Astrocyte of the hippocampus (primary cell): ENCODE measurements around the gene SMNDC1.

Source experiments
- DNase-seq: peaks from one replicate; pipeline ENCODE4 v3.0.0; 2011; ENCODE audit warnings: low read depth, low spot score

The SMNDC1 gene

DNA sequence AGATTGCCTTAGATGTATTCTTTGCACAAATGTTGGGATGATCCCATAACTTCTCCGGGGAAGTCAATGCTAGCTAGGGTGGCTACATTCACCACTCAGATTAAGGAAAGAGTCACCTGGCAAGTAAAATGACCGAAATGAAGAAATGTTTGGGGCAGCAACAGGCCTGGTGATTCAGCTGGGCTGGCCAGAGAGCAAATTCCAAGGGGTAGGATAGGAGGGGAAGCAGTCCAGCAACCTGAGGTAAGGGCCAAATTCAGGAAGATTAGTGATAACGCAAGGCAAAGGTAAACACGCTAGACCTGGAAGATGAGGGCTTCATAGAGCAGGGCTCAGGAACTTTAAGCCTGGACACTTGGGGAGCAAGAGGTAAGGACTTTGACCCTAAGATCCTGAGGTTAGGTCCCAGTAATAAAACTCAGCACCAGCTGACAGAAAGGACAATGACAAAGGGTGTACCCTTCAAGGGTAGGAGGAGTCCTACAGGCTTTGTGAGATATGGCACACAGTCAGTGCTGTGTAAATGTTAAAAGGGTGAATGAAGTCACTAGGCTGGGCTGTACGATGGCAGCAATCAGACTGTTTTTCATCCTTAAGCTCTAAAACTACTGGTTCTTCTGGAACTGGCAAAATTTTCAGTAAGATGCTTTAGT, 22.7 kb upstream of the SMNDC1 start:
- no peak for DNase-seq

DNA sequence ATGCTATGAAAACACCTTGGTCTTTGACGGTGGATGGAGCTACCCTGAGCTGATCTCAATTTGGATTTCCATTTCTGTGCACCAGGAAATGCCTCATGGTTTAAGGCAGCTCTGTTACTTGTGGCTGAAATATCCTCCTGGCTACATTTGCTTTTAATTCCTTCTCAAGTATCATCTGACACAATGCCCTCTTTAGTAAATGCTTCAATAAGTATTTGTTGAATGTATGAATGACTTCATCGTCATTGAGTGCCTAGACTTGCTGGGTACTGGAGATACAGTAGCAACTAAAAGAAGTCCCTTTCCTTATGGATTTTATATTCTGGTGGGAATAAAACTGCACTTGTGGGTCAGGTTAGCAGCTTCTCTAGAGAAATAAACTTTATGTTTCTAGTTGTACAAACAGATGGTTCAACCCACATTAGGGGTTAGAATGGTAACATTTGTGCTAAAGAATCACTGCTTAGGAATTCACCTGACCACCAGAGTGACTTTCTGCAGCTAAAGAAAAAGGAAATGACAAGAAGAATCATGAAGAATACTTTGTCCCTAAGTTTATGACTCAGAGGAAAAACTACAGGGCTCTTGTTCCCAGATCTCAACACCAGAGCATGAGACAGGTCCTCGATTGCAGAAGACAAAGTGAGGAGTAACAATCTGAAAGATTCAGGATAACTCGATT, 21.8 kb upstream of the SMNDC1 start:
- peak; percentile 70 for DNase-seq

DNA sequence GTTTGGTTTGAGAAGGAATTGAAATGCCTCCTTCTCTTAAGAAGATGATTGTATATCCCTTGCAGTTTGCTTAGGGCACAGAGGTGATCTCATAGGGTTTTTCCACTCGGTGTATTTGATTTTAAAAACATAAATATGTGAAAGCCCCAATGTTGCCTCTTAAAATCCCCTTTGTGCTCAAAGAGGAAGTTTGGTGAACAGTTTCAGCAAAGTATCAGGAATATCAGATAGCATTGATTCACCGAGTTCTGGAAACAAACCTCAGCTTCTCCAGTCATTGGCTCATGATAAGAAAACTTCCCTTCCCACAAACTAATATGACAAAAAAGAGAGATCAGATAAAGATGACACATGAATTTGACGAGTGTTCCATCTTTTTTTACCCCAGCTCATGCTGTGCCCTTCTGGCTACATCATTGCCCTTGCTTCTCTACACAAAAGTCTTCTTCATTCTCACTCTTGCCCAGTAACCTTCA, 20.1 kb upstream of the SMNDC1 start:
- no peak for DNase-seq

DNA sequence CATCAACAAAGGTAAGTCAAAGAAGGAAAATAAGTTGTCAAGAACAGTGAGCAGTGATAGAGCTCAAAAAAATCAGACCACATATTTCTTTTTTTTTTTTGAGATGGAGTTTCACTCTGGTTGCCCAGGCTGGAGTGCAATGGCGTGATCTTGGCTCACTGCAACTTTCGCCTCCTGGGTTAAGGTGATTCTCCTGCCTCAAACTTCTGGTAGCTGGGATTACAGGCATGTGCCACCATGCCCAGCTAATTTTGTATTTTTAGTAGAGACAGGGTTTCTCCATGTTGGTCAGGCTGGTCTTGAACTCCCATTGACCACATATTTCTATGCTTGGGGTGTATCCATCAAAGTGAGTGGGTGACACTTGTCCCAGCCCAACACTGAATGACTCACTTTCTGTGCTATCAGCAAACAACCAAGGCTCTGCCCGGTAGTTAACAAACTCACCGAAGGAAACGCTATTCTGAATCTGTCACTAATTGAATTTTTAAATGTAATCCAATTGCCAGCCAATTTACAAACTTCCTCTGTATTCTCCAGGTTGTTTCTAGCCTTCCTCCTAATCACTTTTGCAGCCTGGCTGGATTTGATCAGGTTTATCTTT, 19.6 kb upstream of the SMNDC1 start:
- DNase-seq: no peak

DNA sequence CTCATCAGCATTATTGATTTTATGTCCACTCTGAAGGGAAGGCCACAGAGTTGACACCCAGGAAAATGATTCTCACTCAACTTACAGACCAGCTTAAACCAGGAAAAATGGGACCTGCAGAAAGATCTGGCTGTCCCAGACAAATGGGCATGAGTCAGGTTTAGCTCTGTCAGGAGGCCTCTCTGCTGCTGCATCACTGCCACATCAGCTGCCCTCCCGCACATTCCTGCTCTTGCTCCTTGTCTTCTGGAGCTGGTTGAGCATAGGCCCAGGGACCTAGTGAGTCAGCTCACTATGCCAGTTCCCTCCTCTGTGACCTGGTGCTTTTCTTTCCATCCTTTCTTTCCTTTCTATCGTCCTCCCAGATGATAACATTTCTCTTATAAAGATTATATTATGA, 18.8 kb upstream of the SMNDC1 start:
- DNase-seq: peak; percentile 74

DNA sequence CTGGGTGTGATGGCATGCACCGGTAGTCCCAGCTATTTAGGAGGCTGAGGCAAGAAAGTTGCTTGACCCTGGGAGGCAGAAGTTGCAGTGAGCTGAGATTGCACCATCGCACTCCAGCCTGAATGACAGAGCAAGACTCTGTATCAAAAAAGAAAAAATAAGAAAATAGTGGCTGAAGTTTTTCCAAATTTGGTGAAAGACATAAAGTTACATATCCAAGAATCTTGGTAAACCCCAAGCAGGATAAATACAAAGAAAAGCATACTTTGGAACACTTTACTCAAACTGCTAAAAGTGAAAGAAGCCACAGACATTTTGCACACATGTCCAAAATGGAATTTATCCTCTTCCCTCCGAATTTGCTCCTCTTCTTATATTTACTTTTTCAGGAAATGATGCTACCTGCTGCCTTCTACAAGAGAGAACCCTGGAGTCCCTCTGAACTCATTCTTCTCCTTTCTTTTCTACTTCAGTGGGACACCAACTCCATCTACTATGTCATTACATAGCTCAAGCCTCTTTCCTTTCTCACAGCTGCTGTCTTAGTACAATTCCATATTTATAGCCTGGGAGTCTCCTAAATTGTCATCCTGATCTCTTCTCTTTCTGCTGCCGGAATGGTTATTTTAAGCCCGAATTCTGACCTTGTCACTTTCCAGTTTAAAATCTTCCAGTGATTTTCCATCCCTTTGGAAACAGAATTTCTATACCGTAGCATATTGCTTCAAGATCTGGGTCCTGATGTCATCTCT, 17.3 kb upstream of the SMNDC1 start:
- DNase-seq: no peak

DNA sequence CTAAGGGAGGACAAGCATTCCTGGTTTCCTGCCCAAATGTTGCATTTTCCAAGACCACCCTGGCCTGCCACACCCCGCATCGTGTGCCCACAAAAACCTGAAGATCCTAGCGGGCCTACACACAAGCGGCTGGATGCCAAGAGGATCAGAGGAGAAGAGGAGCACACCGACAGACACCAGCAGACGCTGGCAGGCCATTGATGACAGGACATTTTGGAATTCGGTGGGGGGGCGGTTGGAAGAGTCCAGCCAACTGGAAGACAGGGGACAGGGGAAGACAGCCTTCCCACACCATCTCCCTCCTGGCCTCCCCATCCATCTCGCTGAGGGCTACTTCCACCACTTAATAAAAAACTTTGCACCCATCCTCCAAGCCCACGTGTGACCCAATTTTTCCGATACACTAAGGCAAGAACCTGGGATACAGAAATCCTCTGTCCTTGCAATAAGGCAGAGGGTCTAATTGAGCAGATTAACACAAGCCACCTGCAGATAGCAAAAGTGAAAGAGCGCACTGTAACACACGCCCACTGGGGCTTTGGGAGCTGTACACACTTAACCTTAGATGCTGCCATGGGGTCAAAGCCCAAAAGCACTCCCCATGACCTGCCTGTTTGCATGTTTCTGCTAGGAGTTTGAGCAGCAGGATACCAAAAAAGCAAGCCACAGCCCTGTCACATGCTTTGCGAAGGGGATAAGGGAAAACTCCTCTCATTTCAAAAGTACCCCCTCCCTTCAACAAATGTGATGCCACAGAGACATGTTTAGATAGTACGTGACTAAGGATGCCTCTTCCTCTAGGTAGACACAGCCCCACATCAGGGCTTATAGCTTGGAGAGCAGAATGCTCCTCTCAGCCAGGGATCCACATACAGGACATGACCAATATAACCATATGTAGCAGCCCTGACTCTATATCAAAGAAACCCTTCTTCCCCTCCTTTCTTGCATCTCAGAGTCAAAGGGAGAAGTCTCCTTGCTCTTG, 13.4 kb upstream of the SMNDC1 start:
- DNase-seq: no peak

DNA sequence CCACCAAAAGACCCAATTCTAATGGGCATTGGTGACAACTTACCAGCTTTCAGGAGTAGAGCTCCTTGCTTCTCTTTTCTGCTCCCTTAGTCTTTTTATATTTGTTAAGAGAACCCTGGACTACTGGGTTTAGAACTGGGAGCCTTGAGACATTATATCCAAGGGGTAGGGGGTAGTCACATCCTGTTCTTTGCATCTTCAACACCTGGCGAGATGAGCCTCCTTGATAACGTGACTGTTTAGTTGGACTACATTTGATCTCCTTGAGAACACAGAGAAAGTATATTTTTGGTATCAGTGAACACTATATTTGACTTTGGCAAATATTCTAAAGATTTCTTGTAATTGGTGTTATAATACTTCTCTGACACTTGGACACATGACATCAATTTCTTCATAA, 9.0 kb upstream of the SMNDC1 start:
- DNase-seq: no peak

DNA sequence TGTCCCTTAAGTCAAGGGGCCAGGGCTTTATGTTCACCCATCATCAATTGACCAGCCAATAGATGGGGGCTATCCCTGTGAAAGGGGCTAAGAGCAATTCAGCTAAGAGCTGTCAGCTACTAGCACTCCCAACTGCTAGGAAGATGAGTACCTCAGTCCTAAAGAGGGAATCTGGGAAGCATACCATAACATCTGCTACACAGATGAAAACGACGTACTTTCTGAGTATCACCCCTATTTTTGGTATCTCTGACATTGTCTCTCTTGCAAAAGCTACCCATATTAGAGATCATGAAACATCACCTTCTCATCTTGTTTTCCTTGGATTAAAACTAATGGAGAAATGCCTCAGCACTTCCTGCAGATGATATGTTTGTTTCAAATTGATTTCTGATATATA, 7.5 kb upstream of the SMNDC1 start:
- no peak for DNase-seq

DNA sequence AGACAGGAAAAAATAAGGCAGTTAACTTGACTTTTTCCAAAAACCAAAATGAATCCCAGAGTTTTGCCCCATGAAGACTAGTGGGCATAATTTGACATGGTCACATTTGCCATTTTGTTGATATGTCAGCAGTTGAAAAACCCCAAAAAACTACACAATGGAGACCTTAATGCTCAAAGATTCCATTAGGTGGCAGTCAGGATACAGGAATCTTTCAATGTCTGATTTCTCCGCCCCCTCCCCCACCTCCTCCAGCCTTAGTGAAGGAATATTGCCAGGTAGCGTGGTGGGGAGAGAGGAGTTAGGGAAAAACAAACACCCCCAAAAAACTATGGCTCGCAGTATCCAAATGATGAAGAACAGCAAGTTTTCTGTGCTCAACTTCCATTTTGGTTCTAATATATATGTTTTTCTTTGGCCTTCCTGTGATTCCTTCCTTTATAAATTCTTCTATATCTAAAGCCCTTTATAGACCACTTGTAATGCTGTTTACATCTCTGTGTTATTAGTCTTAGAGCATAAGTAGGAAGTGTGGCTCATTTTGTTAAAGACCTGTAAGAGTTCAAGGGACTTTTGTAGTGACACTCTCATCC, 6.7 kb upstream of the SMNDC1 start:
- DNase-seq: peak; percentile 80

DNA sequence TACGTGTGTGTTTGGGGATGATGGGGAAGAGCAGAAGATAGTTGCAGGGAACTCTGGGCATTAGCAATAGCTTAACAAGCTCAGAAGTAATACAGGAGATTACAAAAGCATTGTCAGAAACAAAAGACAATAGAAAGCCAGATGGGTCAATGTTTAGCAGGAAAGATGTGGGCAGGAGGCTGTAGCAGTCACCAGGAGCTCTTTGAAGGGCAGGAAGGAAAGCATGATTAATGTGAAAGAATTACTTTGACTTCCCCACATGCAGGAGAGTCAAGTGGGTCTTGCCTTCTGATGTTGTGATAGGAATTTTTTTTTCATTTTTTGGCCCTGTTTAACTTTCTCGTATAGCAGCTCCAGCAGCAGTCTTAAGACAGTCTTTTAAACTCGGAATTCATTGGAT, 6.0 kb upstream of the SMNDC1 start:
- DNase-seq: no peak

DNA sequence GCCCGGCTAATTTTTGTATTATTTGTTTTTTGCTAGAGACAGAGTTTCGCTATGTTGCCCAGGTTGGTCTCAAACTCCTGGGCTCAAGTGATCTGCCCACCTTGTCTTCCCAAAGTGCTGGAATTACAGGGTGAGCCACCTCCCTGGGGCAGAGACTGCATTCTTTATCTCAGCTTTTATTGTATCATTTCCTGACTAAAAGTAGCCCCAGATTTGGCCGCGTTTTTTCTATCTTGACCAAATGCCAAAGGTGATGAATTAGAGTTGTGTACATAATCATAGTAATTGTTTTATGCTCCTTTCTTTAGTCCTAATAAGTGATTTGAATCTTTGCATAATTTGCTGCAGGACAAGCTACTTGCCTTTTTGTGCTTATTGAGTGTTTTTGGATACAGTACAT, 3.1 kb upstream of the SMNDC1 start:
- DNase-seq: no peak

DNA sequence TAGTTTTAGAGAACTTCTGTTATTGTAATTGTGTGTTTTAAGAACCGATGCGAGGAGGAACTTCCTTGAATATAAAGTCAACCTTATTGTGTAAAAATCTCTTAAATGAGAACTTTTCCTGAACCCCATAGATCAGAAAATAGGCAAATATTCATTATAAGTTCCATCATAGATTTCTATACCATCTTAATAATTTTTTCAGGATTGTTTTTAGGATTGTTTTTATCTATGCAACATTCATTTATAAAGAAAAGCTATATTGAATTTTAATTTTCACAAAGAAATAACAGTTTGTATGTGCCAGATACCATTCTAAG, 1.7 kb upstream of the SMNDC1 start:
- no peak for DNase-seq

DNA sequence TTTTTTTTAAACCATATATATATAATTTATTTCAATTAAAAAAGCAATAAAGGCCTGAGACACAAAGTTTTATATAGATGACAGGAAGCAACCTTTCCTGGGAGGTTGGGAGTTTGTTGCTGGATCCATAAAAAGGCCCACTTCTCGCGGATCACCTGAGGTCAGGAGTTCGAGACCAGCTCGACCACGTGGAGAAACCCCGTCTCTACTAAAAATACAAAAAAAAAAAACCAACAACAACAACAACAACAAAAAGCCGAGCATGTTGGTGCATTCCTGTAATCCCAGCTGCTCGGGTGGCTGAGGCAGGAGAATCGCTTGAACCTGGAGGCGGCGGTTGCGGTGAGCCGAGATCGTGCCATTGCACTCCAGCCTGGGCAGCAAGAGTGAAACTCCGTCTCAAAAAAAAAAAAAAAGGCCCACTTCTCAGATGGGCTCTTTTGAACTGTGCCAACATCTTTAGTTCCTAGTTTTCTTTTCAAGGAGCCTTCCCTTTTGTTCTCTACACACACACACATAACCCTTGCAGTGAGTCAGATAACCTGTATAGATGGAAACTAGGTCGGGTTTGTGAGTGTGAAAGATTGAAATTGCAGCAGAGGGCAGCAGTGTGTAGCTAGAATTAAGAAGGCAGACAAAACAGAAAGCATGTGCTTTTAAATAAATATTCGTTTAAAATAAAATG, 1.2 kb upstream of the SMNDC1 start:
- peak; percentile 90 for DNase-seq

DNA sequence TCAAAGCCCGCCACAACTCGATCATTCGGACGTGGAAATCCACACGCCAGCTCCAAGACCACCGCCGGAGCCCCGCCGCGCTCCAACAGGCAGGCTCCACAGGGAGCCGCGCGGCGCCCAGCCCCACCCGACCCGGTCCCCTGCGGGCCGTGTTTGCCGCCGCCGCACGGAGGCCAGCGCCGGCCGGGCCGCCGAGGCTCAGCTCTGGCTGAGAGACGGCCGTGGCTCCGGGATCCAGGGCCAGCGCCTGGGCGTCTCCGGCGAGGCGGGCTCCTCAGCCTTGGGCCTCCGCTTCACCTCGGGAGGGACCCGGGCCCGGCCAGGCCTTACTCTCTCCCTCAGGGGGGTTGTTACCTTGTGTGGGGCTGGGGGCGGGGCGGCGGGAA, 333 bp downstream of the SMNDC1 start:
- peak; percentile 67 for DNase-seq

DNA sequence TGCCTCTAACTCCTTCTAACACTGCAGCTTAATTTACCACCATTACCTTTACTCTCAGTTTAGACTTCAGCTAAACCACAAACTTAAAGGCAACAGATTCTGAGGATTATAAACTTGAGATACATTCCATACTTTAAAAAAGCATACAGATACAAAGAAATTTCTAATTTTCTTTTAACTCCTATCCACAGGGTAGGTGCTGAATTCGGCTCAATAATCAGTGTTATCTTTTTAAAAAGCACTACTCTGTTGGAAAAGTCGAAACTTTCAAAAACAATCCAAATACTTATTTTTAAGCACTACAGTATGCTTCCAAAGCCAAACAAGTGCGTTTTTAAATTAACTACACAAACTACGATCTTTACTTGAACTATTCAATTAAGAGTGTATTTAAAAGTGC, 1.0 kb downstream of the SMNDC1 start:
- no peak for DNase-seq

DNA sequence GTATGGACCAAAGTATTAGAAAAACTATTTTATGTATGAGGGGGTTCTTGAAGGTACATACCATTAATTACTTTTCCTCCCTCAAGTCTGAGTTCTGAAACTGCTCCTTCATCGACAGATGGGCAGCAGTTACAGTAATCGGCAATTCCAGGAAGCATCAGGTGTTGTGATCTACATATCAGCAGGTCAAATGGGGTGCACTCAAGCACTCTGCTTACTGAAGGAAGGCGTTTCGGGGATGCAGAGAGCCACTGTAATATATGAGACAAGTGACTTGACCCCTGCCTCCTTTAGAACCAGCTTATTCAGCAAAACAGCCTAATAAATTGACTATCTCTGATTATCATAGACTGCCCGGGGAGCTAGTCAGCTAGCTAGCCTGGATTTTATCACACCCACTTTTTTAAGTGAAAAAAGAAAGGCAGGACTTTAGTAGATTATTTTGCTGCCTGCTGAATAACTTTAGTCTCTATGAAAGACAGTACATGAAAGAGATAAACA, 4.2 kb downstream of the SMNDC1 start:
- DNase-seq: no peak

DNA sequence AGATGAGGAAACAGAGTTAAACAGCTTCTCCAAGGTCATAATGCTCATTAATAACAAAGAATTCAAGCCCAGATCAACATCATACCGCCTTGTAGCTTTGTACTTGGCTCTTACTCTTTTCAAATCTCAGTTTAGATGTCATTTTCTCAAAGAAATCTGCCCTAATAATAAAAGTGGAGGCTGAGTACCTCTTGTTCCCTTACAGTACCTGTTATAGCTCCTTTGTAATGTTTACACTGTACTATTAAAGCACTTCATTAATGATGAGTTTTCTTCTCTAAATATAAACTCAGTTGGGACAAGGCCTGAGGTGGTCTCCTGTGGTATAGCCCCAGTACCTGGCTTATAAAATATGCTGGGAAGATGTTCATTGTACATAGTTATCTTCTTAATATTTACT, 7.8 kb downstream of the SMNDC1 start:
- no peak for DNase-seq

DNA sequence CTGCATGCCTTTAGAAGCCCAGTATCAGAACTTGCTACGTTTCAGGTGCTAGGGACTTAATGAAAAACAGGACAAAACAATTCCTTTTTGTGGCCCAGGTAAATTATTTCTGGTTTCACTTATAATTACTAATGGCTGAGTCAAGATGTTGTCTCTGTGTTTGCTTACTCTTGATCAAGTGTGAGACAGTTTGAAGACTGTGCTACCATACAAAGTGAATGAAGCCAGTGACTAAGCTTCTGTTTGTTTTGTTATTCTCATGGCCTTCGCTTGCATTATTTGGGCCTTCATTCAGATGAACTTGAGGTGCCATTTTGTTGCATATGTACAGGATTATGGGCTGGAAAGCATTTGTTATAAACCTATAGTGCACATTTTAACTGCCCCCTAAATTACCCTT, 17.9 kb downstream of the SMNDC1 start:
- DNase-seq: peak; percentile 43

DNA sequence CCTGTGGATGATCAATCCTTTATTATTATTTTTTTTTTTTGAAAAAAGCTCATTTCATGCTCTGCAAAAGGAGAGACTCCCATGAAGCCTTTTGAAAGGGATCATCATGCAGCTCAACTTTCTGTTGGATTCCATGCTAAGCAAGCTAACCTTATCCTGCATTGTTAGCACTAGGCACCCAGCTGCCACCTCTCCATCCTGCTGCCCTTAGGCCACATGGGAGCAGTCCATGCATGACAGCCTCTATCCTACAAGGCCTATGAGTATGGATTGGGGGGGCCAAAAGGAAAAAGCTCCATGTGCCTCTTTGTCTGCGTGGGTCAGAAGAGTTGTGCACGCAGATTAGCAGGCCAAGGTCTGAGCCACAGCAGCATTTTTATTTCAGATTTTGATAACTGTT, 19.2 kb downstream of the SMNDC1 start:
- no peak for DNase-seq
